Activated CD4-positive, alpha-beta T cell treated with anti-CD3 and anti-CD28 coated beads, Interleukin-2, amount 50 U/mL, for 48 hours (primary cell): ENCODE measurements around the gene ADGRL3.
"Not testable (repeated sequence)": the region's sequence is repeated elsewhere in the genome, so short reads cannot be mapped to it uniquely, and the experiment has no call there.

ENCODE experiments used
- DNase-seq, 2 experiments: peaks; one replicate each; pipeline ENCODE4 v3.0.0-alpha.2; 2020

Gene ADGRL3

GRCh38 chr4:61509721-61510241 is 309.7 kb downstream of the ADGRL3 start:
- not testable (repeated sequence) for DNase-seq

- DNase-seq, result no peak
These were observed 311.8 kb downstream of the ADGRL3 start for GRCh38 chr4:61511716-61512488.

GRCh38 chr4:61514991-61515390 is 314.9 kb downstream of the ADGRL3 start:
- DNase-seq, result no peak

GRCh38 chr4:61517144-61517543 is 317.0 kb downstream of the ADGRL3 start:
- DNase-seq, result no peak

GRCh38 chr4:61520166-61520565 is 320.0 kb downstream of the ADGRL3 start:
- no peak for DNase-seq

GRCh38 chr4:61520681-61521160 is 320.6 kb downstream of the ADGRL3 start:
- no peak for DNase-seq

GRCh38 chr4:61521451-61521850 is 321.3 kb downstream of the ADGRL3 start:
- DNase-seq, result no peak

GRCh38 chr4:61522312-61522711 is 322.2 kb downstream of the ADGRL3 start:
- DNase-seq, result no peak

GRCh38 chr4:61527888-61528287 is 327.8 kb downstream of the ADGRL3 start:
- DNase-seq, result no peak

- no peak for DNase-seq
These were observed 328.5 kb downstream of the ADGRL3 start for GRCh38 chr4:61528595-61528994.

GRCh38 chr4:61531188-61531587 is 331.1 kb downstream of the ADGRL3 start:
- no peak for DNase-seq

- no peak for DNase-seq
These were observed 332.3 kb downstream of the ADGRL3 start for GRCh38 chr4:61532336-61533000.

- no peak for DNase-seq
These were observed 333.0 kb downstream of the ADGRL3 start for GRCh38 chr4:61533140-61533539.

- no peak for DNase-seq
These were observed 340.8 kb downstream of the ADGRL3 start for GRCh38 chr4:61540944-61541343.

- no peak for DNase-seq
These were observed 341.3 kb downstream of the ADGRL3 start for GRCh38 chr4:61541459-61541858.

- no peak for DNase-seq
These were observed 343.9 kb downstream of the ADGRL3 start for GRCh38 chr4:61543976-61544375.

GRCh38 chr4:61545902-61546480 is 345.9 kb downstream of the ADGRL3 start:
- no peak for DNase-seq

- DNase-seq, result no peak
These were observed 349.2 kb downstream of the ADGRL3 start for GRCh38 chr4:61549336-61549735.

GRCh38 chr4:61553557-61554125 is 353.5 kb downstream of the ADGRL3 start:
- no peak for DNase-seq

- no peak for DNase-seq
These were observed 355.7 kb downstream of the ADGRL3 start for GRCh38 chr4:61555789-61556188.

- DNase-seq, result no peak
These were observed 356.2 kb downstream of the ADGRL3 start for GRCh38 chr4:61556277-61556676.

GRCh38 chr4:61559396-61559795 is 359.3 kb downstream of the ADGRL3 start:
- DNase-seq, result no peak

- DNase-seq, result no peak
These were observed 360.9 kb downstream of the ADGRL3 start for GRCh38 chr4:61561028-61561427.
